LNCaP clone FGC (cell line): ENCODE results near the gene LSM4.

ENCODE experiments used
- DNase-seq: peaks from one replicate; pipeline ENCODE4 v3.0.0-alpha.2; 2011; ENCODE audit warnings: low read depth
- H3K4me3 ChIP-seq: 2 replicates; pipeline ENCODE4 v1.5.1; 2011; ENCODE audit warnings: mild to moderate bottlenecking, low read depth, low read length, control low read depth
- CTCF ChIP-seq: IDR thresholded peaks from 2 replicates; pipeline ENCODE4 v1.5.1; 2012; ENCODE audit warnings: mild to moderate bottlenecking; ENCODE audit not compliant: control insufficient read depth, insufficient read depth; ENCODE audit errors: extremely low read depth

Gene LSM4

GRCh38 chr19:18273561-18274218 lies 49.2 kb downstream of the LSM4 start:
- no peak for DNase-seq
- no peak overlapping the region for H3K4me3 ChIP-seq
- no peak for TF ChIP-seq CTCF

GRCh38 chr19:18271433-18271841 lies 51.4 kb downstream of the LSM4 start:
- no peak overlapping the region for H3K4me3 ChIP-seq
- no peak for TF ChIP-seq CTCF
- DNase-seq = no peak

GRCh38 chr19:18270326-18270725 lies 52.5 kb downstream of the LSM4 start:
- DNase-seq = no peak
- TF ChIP-seq CTCF = no peak
- H3K4me3 ChIP-seq = no peak overlapping the region

GRCh38 chr19:18269070-18269723 lies 53.7 kb downstream of the LSM4 start:
- DNase-seq = no peak
- TF ChIP-seq CTCF = no peak

GRCh38 chr19:18266771-18267686 lies 55.8 kb downstream of the LSM4 start:
- no peak for TF ChIP-seq CTCF
- H3K4me3 ChIP-seq = no peak overlapping the region
- no peak for DNase-seq

More at GRCh38 chr19:18269070-18269723, 53.7 kb downstream of the LSM4 start:
- H3K4me3 ChIP-seq = no peak overlapping the region

GRCh38 chr19:18265582-18265981 lies 57.3 kb downstream of the LSM4 start:
- H3K4me3 ChIP-seq = no peak overlapping the region
- no peak for DNase-seq
- no peak for TF ChIP-seq CTCF
